Measurements from ENCODE around the gene BRINP1.

GRCh38 chr9:119117409-119117808, 251.8 kb downstream of the BRINP1 start:
- TF ChIP-seq CTCF (IDR thresholded peaks at IDR 0.05) (no peak), EZH2 (IDR thresholded peaks at IDR 0.05; ENCODE audit: borderline replicate concordance, insufficient read depth, low read depth, low read length, poor library complexity, severe bottlenecking) (no peak)
